ENCODE results near the gene NF2.
"Not testable (repeated sequence)": the region's sequence is repeated elsewhere in the genome, so short reads cannot be mapped to it uniquely, and the experiment has no call there.

NF2 gene

GRCh38 chr22:29603358-29604075 is at the start of gene NF2:
Gene NF2, plus strand, starts transcription at chr22:29603633. Its CDS starts 366 bp downstream, at chr22:29603999.
- in situ Hi-C loops (cut with MboI; ENCODE audit: low sequenced_read_pairs) = no loop called here

DNA sequence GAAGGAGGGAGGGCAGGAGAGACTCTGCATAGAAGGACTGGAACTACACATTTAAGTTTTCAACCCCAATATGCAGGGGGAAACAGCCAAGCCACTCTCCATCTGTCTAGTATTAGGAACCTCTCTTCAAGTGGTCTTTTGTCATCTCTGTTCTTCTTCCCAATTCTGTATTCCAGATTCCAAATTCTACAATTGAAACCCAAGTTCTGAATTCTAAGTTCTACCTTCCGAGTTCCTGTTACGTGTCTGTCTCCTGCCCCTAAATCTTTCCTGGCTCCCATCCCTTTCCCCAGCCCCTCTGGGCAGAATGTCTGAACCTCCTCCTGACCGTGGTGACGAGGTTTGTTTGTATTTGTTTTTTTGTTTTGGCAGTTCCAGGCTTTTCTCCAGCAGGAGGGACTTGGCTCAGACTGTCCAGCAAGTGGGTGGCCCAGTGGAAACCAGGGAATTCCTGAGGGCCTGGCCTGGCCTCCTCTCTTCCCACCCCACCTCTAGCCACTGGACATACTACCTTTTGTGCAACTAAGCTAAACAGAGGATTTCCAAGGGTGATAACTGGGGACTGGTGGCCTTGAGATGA is 48.3 kb upstream of the NF2 start:
- in situ Hi-C loops (cut with MboI; ENCODE audit: low sequenced_read_pairs) = no loop called here

GRCh38 chr22:29559030-29559429 is 44.4 kb upstream of the NF2 start:
- in situ Hi-C loops (cut with MboI; ENCODE audit: low sequenced_read_pairs) = no loop called here

- in situ Hi-C loops (cut with MboI; ENCODE audit: low sequenced_read_pairs) = no loop called here
Observed at GRCh38 chr22:29559853-29560252, 43.6 kb upstream of the NF2 start.

GRCh38 chr22:29563652-29564460 is 39.6 kb upstream of the NF2 start:
- in situ Hi-C loops (cut with MboI; ENCODE audit: low sequenced_read_pairs) = no loop called here

- in situ Hi-C loops (cut with MboI; ENCODE audit: low sequenced_read_pairs) = not testable (repeated sequence)
Observed at GRCh38 chr22:29566513-29566912, 36.9 kb upstream of the NF2 start.

- in situ Hi-C loops (cut with MboI; ENCODE audit: low sequenced_read_pairs) = no loop called here
Observed at GRCh38 chr22:29567338-29567737, 36.1 kb upstream of the NF2 start.

DNA sequence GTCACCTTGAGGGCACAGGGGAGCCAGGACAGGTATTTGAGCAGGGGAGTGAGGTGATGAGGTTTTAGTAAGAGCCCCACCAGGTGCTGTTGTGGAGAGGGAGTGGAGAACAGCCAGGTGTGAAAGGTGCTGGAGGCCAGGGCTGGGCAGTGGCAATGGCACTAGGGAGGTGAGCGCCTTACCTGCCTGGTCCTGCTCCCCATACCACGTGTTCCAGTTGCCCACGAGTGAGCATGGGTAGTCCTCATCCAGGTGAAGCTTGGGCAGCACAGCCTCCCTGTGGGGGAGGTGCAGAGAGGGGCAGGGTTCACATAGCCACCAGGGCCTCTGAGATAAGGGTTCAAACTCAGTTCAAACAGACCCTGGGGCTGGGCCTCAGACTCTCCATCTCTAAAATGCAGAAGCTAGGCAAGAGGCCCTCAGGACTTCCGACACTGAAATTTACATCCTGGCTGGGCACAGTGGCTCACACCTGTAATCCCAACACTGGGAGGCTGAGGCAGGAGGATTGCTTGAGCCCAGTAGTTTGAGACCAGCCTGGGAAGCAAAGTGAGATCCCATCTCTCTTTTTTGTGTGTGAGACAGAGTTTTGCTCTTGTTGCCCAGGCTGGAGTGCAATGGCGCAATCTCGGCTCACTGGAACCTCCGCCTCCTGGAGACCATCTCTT is 34.3 kb upstream of the NF2 start:
- in situ Hi-C loops (cut with MboI; ENCODE audit: low sequenced_read_pairs) = no loop called here

DNA sequence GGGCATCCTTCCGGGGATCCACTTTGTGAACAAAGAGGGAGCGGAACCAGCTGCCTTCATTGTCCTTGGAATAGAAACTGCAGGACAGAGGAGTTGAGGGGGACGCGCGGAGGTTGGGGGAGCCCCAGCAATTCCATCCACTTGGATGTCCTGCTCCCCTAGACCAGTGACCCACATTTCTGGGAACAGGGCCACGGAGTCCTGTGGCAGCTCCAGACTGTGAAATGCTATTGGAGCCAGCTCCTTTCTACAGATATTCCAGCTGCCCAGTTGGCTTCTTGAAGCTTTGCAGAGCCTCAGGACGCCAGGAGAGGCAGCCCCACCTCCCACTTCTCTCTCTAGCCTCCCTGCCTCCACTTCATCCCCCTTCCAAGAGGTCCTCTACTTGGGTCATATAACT is 33.0 kb upstream of the NF2 start:
- in situ Hi-C loops (cut with MboI; ENCODE audit: low sequenced_read_pairs) = no loop called here

DNA sequence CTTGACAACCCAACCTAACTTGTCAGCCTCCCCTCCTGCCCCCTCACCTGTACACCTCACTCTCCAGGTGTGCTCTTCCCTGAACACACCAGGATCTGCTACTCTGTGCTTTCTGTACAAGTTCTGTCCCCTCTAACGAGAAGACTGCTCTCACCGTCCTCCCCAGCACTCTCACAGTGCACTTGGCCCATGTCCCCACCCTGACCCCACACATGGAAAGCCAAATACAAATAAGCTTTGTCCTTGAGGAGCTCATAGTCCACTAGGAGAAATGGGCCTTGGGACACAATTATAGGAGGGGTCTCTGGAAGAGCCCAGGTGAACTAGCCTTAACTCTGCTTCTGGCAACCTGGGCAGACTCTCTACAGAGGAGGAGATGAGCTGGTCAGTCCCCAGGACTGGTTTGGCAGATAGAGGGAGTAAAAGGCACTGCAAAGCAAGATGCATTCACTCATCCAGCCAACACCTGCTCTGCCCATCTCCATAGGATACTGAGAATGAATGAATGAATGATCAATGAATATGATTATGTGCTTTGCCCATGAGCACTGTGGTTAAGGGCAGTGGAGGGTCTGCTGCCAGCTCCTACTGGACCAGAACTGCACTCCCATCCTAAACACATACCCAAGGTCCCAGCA is 32.4 kb upstream of the NF2 start:
- in situ Hi-C loops (cut with MboI; ENCODE audit: low sequenced_read_pairs) = no loop called here

- in situ Hi-C loops (cut with MboI; ENCODE audit: low sequenced_read_pairs) = no loop called here
Observed at GRCh38 chr22:29574762-29575450, 28.5 kb upstream of the NF2 start.

- in situ Hi-C loops (cut with MboI; ENCODE audit: low sequenced_read_pairs) = no loop called here
Observed at GRCh38 chr22:29578462-29579200, 24.8 kb upstream of the NF2 start.

- in situ Hi-C loops (cut with MboI; ENCODE audit: low sequenced_read_pairs) = no loop called here
Observed at GRCh38 chr22:29580200-29580810, 23.1 kb upstream of the NF2 start.

GRCh38 chr22:29581799-29582198 is 21.6 kb upstream of the NF2 start:
- in situ Hi-C loops (cut with MboI; ENCODE audit: low sequenced_read_pairs) = no loop called here

DNA sequence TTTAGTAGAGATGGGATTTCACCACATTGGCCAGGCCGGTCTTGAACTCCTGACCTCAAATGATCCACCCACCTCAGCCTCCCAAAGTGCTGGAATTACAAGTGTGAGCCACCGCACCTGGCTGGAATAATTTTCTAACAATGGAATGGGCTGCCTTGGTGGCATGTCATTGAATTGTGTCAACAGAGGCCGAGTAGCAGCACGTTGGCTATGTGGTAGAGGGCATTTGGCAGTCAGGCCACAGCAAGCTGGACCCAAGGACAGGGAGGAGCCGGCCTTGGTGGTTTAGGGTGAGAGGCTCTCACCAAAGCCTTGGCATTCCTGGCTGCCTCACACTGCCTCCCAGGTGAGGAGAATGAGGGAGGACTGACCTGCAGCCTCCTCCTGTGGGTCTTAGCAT is 18.5 kb upstream of the NF2 start:
- in situ Hi-C loops (cut with MboI; ENCODE audit: low sequenced_read_pairs) = no loop called here

DNA sequence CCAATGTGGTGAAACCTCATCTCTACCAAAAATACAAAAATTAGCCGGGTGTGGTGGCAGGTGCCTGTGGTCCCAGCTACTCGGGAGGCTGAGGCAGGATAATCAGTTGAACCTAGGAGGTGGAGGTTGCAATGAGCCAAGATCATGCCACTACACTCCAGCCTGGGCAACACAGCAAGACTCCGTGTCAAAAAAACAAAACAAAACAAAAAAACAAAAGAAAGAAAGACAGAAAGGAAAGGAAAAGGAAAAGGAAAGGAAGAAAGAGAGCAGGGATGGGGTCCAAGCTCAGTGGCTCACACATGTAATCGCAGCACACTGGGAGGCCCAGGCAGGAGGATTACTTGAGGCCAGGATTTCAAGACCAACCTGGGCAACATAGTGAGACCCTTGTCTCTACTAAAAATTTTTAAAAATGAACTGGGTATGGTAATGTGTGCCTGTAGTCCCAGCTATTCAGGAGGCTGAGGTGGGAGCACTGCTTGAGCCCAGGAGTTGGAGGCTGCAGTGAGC is 17.2 kb upstream of the NF2 start:
- in situ Hi-C loops (cut with MboI; ENCODE audit: low sequenced_read_pairs) = not testable (repeated sequence)

- in situ Hi-C loops (cut with MboI; ENCODE audit: low sequenced_read_pairs) = no loop called here
Observed at GRCh38 chr22:29587938-29588699, 15.3 kb upstream of the NF2 start.

DNA sequence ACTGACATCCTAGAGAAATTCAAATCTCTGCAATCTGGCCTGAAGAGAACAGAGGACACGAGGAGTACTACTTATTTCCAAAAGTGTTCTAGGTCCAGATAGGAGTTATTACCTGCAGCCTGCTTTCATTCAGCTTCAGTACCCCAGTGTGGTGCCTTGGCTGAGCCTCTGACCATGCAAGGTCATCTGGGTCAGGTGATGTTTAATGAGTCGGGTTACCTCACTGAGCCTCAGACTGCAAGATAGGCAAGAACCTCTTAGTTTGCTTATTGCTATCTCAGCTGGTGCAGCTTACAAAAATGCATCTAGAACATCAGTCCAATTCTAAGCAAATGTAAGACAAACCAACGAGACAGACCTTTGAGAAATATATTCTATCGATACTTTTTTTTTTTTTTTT is 9.5 kb upstream of the NF2 start:
- in situ Hi-C loops (cut with MboI; ENCODE audit: low sequenced_read_pairs) = no loop called here
